Liver (tissue), 9 donors: ENCODE results near the gene ENTPD7. TPM values are rescaled to one million over a fixed set of nuclear protein-coding genes. Genes with fewer than 3 reads are reported as not detected.
A peak's percentile ranks its signal among the peaks of the same experiment; 100 is the strongest.

Experiments
- DNase-seq: peaks from one replicate; pipeline ENCODE4 v3.0.0-alpha.2; 2017; ENCODE audit warnings: low spot score
- H3K27ac ChIP-seq, 2 donors: one replicate each; pipeline ENCODE4 v1.7.0; 2013; ENCODE audit warnings: inconsistent platforms in 2 of 2, low read length in 2 of 2, control low read depth in 1 of 2, low read depth in 1 of 2, mild to moderate bottlenecking in 1 of 2
- H3K27me3 ChIP-seq, 4 donors: one replicate each; pipeline versions ENCODE4 v1.6.1 to v1.7.0; 2013; ENCODE audit warnings: low read length in 3 of 4, inconsistent platforms in 1 of 4, mild to moderate bottlenecking in 1 of 4, moderate library complexity in 1 of 4; ENCODE audit not compliant: control insufficient read depth in 4 of 4, insufficient read depth in 4 of 4
- H3K36me3 ChIP-seq, 4 donors: one replicate each; pipeline versions ENCODE4 v1.6.1 to v1.7.0; 2013; ENCODE audit warnings: low read length in 3 of 4, mild to moderate bottlenecking in 3 of 4, low read depth in 1 of 4, moderate library complexity in 1 of 4; ENCODE audit not compliant: control insufficient read depth in 4 of 4, insufficient read depth in 3 of 4
- H3K4me1 ChIP-seq, 4 donors: one replicate each; pipeline versions ENCODE4 v1.6.1 to v1.7.0; 2013; ENCODE audit warnings: low read length in 3 of 4, mild to moderate bottlenecking in 3 of 4, moderate library complexity in 1 of 4; ENCODE audit not compliant: control insufficient read depth in 4 of 4, insufficient read depth in 4 of 4
- H3K4me3 ChIP-seq, 3 donors: one replicate each; pipeline versions ENCODE4 v1.6.1 to v1.7.0; 2013; ENCODE audit warnings: low read length in 3 of 3, control low read depth in 1 of 3, low read depth in 1 of 3, mild to moderate bottlenecking in 1 of 3
- H3K9ac ChIP-seq, 2 donors: one replicate each; pipeline ENCODE4 v1.7.0; 2013; ENCODE audit warnings: low read length in 2 of 2, mild to moderate bottlenecking in 2 of 2, moderate library complexity in 2 of 2, control low read depth in 1 of 2, low read depth in 1 of 2
- H3K9me3 ChIP-seq, 4 donors: one replicate each; pipeline versions ENCODE4 v1.6.1 to v1.7.0; 2013; ENCODE audit warnings: low read length in 3 of 4; ENCODE audit not compliant: control insufficient read depth in 4 of 4
- CTCF ChIP-seq: fragments of 150-350 bp; IDR thresholded peaks from 2 replicates; pipeline ENCODE4 v1.5.1; 2017; ENCODE audit warnings: improper control_type of control experiment, low read depth, low read length; ENCODE audit not compliant: missing input control
- EGR1 ChIP-seq, 2 donors: IDR thresholded peaks; 2 replicates each; pipeline ENCODE4 v1.6.1; 2016 to 2018; ENCODE audit warnings: antibody characterized with exemption in 2 of 2, low read depth in 2 of 2
- FOXA2 ChIP-seq: IDR thresholded peaks from 2 replicates; pipeline ENCODE4 v1.6.1; 2016; ENCODE audit warnings: antibody characterized with exemption
- HNF4A ChIP-seq, 2 donors: conservative IDR thresholded peaks; 2 replicates each; pipeline ENCODE4 v1.6.1; 2016; ENCODE audit warnings: antibody characterized with exemption in 2 of 2, mild to moderate bottlenecking in 2 of 2
- HNF4G ChIP-seq: IDR thresholded peaks from 2 replicates; pipeline ENCODE4 v1.6.1; 2016; ENCODE audit warnings: antibody characterized with exemption
- JUND ChIP-seq, 2 donors: IDR thresholded peaks; 2 replicates each; pipeline ENCODE4 v1.6.1; 2016; ENCODE audit warnings: antibody characterized with exemption in 2 of 2
- NR2F2 ChIP-seq: IDR thresholded peaks from 2 replicates; pipeline ENCODE4 v1.6.1; 2016; ENCODE audit warnings: antibody characterized with exemption
- RAD21 ChIP-seq, 2 donors: IDR thresholded peaks; 2 replicates each; pipeline ENCODE4 v1.6.1; 2016; ENCODE audit warnings: antibody characterized with exemption in 2 of 2, mild to moderate bottlenecking in 2 of 2
- SP1 ChIP-seq: IDR thresholded peaks from 2 replicates; pipeline ENCODE4 v1.6.1; 2018; ENCODE audit warnings: antibody characterized with exemption, mild to moderate bottlenecking
- YY1 ChIP-seq: IDR thresholded peaks from 2 replicates; pipeline ENCODE4 v1.6.1; 2016; ENCODE audit warnings: antibody characterized with exemption, mild to moderate bottlenecking
- ZBTB33 ChIP-seq: IDR thresholded peaks from 2 replicates; pipeline ENCODE4 v1.6.1; 2016; ENCODE audit warnings: antibody characterized with exemption
- WGBS: extraction: QIAGEN DNeasy Blood & Tissue Kit; methylation state at CpG from one replicate; pipeline ENCODE4 v1.1.7; 2013; 5-methylcytosine and 5-hydroxymethylcytosine counted together
- polyA plus RNA-seq, 2 donors: library from polyadenylated mRNA; stranded (reverse) in 1 of 2; unstranded in 1 of 2; fragments of 200-250 nt in 1 of 2; fragments of >200 nt in 1 of 2; fragmentation: Nextera tagmentation in 1 of 2; extraction: Ambion mirVana in 1 of 2; gene quantifications; one replicate each; pipeline versions ENCODE4 v1.2.1 to v1.2.3, GENCODE V29; 2013 to 2015
- total RNA-seq, 2 donors: library from RNA; depleted of rRNA; stranded (reverse); fragments of >200 nt; gene quantifications; one replicate each; pipeline ENCODE4 v1.2.3, GENCODE V29; 2014
- donor health status: healthy.
- donor health status: healthy.
- donor health status: healthy.
- donor health status: healthy.
- donor health status: healthy.

Gene ENTPD7
- total and polyA plus RNA-seq, 4 donors: 2.0 to 27.2 (median 12.1) TPM

GRCh38 chr10:99610221-99610620 lies 49.1 kb upstream of the ENTPD7 start:
- 91% methylated on average over 3 of the region's 3 CpGs for WGBS
- no peaks in the 10 kb centered on the region for H3K27me3 ChIP-seq
- peaks cover 4 to 31% (median 13%) of the 10 kb centered on the region in 4 donors for H3K36me3 ChIP-seq
- H3K4me3 ChIP-seq: no peak overlapping the region
- no peak overlapping the region for H3K27ac ChIP-seq
- H3K9ac ChIP-seq: no peak overlapping the region
- no peak for DNase-seq
- H3K9me3 ChIP-seq: no peaks in the 10 kb centered on the region
- TF ChIP-seq EGR1 (IDR thresholded peaks at IDR 0.05; ENCODE audit: low read depth in 2 of 2): no peak
- TF ChIP-seq RAD21 (IDR thresholded peaks at IDR 0.05): no peak
- no peak for TF ChIP-seq YY1
- no peak for TF ChIP-seq NR2F2
- no peak for TF ChIP-seq ZBTB33
- TF ChIP-seq HNF4G: no peak
- TF ChIP-seq FOXA2: no peak
- TF ChIP-seq JUND (IDR thresholded peaks at IDR 0.05): no peak
- TF ChIP-seq CTCF: no peak
- H3K4me1 ChIP-seq: no peaks in the 10 kb centered on the region

- Histone ChIP-seq H3K36me3 (peaks cover 4 to 31% (median 13%) of the 10 kb centered on the region in 4 donors), H3K4me1 (no peaks in the 10 kb centered on the region)
- WGBS: 81% methylated on average over 4 of the region's 4 CpGs
These were observed 48.0 kb upstream of the ENTPD7 start for GRCh38 chr10:99611326-99611725.

GRCh38 chr10:99612167-99612831 lies 47.0 kb upstream of the ENTPD7 start:
- TF ChIP-seq YY1: no peak
- peak; percentile 71 for TF ChIP-seq CTCF
- peak; percentile 83 to 90 for TF ChIP-seq RAD21 (IDR thresholded peaks at IDR 0.05)
- Histone ChIP-seq H3K4me1 (peaks cover 0 to 8% (median 4%) of the 10 kb centered on the region in 4 donors), H3K4me3 (no peak overlapping the region), H3K27me3 (no peaks in the 10 kb centered on the region), H3K9ac (no peak overlapping the region), H3K27ac (no peak overlapping the region), H3K9me3 (no peaks in the 10 kb centered on the region), H3K36me3 (peaks cover 4 to 31% (median 13%) of the 10 kb centered on the region in 4 donors)
- peak; percentile 38 for DNase-seq
- WGBS: 30% methylated on average over 7 of the region's 7 CpGs

More at GRCh38 chr10:99611326-99611725, 48.0 kb upstream of the ENTPD7 start:
- Histone ChIP-seq H3K27me3 (no peaks in the 10 kb centered on the region), H3K4me3 (no peak overlapping the region), H3K9me3 (no peaks in the 10 kb centered on the region), H3K27ac (no peak overlapping the region), H3K9ac (no peak overlapping the region)
- TF ChIP-seq SP1: no peak
- no peak for TF ChIP-seq HNF4A (conservative IDR thresholded peaks at IDR 0.05)
- TF ChIP-seq EGR1 (IDR thresholded peaks at IDR 0.05; ENCODE audit: low read depth in 2 of 2): no peak
- no peak for TF ChIP-seq RAD21 (IDR thresholded peaks at IDR 0.05)
- DNase-seq: no peak
